Measurements from ENCODE around the gene KLHL29.

GRCh38 chr2:23585273-23586170 is 200.5 kb downstream of the KLHL29 start:
- TF ChIP-seq CTCF (conservative IDR thresholded peaks at IDR 0.05) (no peak), EZH2 (IDR thresholded peaks at IDR 0.05; ENCODE audit: low read depth) (no peak)
